Lower lobe of right lung (tissue), 2 donors: ENCODE data around the gene NPW. TPM values are rescaled to one million over a fixed set of nuclear protein-coding genes. Genes with fewer than 3 reads are reported as not detected.

ENCODE experiments used
- ATAC-seq, 2 donors: fragments of 200-7000 bp; cut with Tn5 transposase; one replicate each; pipeline ENCODE4 v1.9.1; 2020 to 2022; ENCODE audit warnings: mild to moderate bottlenecking in 2 of 2, moderate library complexity in 2 of 2
- DNase-seq: peaks from one replicate; pipeline ENCODE4 v3.0.0-alpha.2; 2020
- H3K27ac ChIP-seq: fragments of 200-600 bp; one replicate; pipeline ENCODE4 v1.8.0; 2022
- H3K27me3 ChIP-seq: fragments of 200-600 bp; one replicate; pipeline ENCODE4 v1.8.0; 2022; ENCODE audit warnings: low read depth
- H3K36me3 ChIP-seq: fragments of 200-600 bp; one replicate; pipeline ENCODE4 v1.8.0; 2022; ENCODE audit warnings: mild to moderate bottlenecking
- H3K4me1 ChIP-seq: fragments of 200-600 bp; one replicate; pipeline ENCODE4 v1.8.0; 2022
- H3K4me3 ChIP-seq: fragments of 200-600 bp; one replicate; pipeline ENCODE4 v1.8.0; 2022; ENCODE audit warnings: mild to moderate bottlenecking
- H3K9me3 ChIP-seq: fragments of 200-600 bp; one replicate; pipeline ENCODE4 v1.8.0; 2022
- CTCF ChIP-seq: fragments of 200-600 bp; IDR thresholded peaks from one replicate; pipeline ENCODE4 v1.8.0; 2022; ENCODE audit warnings: antibody characterized with exemption, mild to moderate bottlenecking
- intact Hi-C: fragments of 100-400 bp; cut with DNase I; formaldehyde crosslinking; loops from one replicate; pipeline ENCODE4 v1.11.0; 2022
- total RNA-seq: library from RNA; stranded (reverse); fragmentation: NEBNext Ultra II Directional; extraction: Animal tissue kit (Norgen Biotek cat#: 25700); gene quantifications from one replicate; pipeline ENCODE4 v1.2.1, GENCODE V29; 2021
- donor health status: DM: no; HTN: yes; CAD: no; lungs with severe emphysema.

NPW gene
- total RNA-seq, 1 donor from 2014 or later = not detected

- Histone ChIP-seq H3K27ac (peak overlapping the region; percentile 81), H3K4me1 (peaks cover 19% of the 10 kb centered on the region), H3K27me3 (peaks cover 33% of the 10 kb centered on the region), H3K4me3 (peak overlapping the region; percentile 42), H3K36me3 (peaks cover 40% of the 10 kb centered on the region), H3K9me3 (no peaks in the 10 kb centered on the region)
- DNase-seq (peak; percentile 92), ATAC-seq (peak; percentile 79 to 83)
- intact Hi-C loops = no loop called here
- no peak for TF ChIP-seq CTCF
Observed at GRCh38 chr16:1979271-1980029, 40.1 kb upstream of the NPW start.

- no peak for TF ChIP-seq CTCF
- DNase-seq = no peak
- intact Hi-C loops = no loop called here
- Histone ChIP-seq H3K36me3 (peaks cover 33% of the 10 kb centered on the region), H3K27ac (peak overlapping the region; percentile 81), H3K4me3 (peak overlapping the region; percentile 42), H3K27me3 (peaks cover 33% of the 10 kb centered on the region), H3K4me1 (peaks cover 27% of the 10 kb centered on the region), H3K9me3 (no peaks in the 10 kb centered on the region)
- ATAC-seq = peak in 1 of 2 donors; percentile 7
Observed at GRCh38 chr16:1980030-1980769, 39.4 kb upstream of the NPW start.

GRCh38 chr16:1980770-1981087, 38.9 kb upstream of the NPW start:
- Histone ChIP-seq H3K4me3 (no peak overlapping the region), H3K36me3 (peaks cover 33% of the 10 kb centered on the region), H3K4me1 (peaks cover 30% of the 10 kb centered on the region), H3K27ac (peak overlapping the region; percentile 81), H3K9me3 (no peaks in the 10 kb centered on the region), H3K27me3 (peaks cover 33% of the 10 kb centered on the region)
- no peak for DNase-seq
- TF ChIP-seq CTCF = no peak
- no peak for ATAC-seq
- intact Hi-C loops = no loop called here

GRCh38 chr16:1981398-1981836, 38.2 kb upstream of the NPW start, which contains the start of gene NOXO1:
TSS of gene NOXO1 (minus strand) at chr16:1981469. CDS start at chr16:1981179, 290 bp downstream.
- ATAC-seq (no peak), DNase-seq (no peak)
- H3K4me3 ChIP-seq = peak within 1 kb of the TSS; percentile 42
- peak within 1 kb of the TSS; percentile 81 for H3K27ac ChIP-seq
- H3K36me3 ChIP-seq = peaks cover 33% of the 10 kb centered on the region
- H3K9me3 ChIP-seq = no peaks in the 10 kb centered on the region
- H3K4me1 ChIP-seq = peaks cover 30% of the 10 kb centered on the region
- TF ChIP-seq CTCF = no peak
- peaks cover 33% of the 10 kb centered on the region for H3K27me3 ChIP-seq
- intact Hi-C loops = no loop called here

- peaks cover 33% of the 10 kb centered on the region for H3K27me3 ChIP-seq
- H3K4me1 ChIP-seq = peaks cover 30% of the 10 kb centered on the region
- DNase-seq (no peak), ATAC-seq (no peak)
- no peak overlapping the region for H3K4me3 ChIP-seq
- no peak overlapping the region for H3K27ac ChIP-seq
- peaks cover 33% of the 10 kb centered on the region for H3K36me3 ChIP-seq
- intact Hi-C loops = no loop called here
- H3K9me3 ChIP-seq = no peaks in the 10 kb centered on the region
- no peak for TF ChIP-seq CTCF
Observed at GRCh38 chr16:1982013-1982433, 37.6 kb upstream of the NPW start.
